Fibroblast of pulmonary artery (primary cell): ENCODE data around the gene SPDYE4.
"Not testable (repeated sequence)": the region's sequence is repeated elsewhere in the genome, so short reads cannot be mapped to it uniquely, and the experiment has no call there.

ENCODE experiments used
- DNase-seq: peaks from one replicate; pipeline ENCODE4 v3.0.0-alpha.2; 2010; ENCODE audit warnings: low read depth
- H3K4me3 ChIP-seq: replicated peaks from 2 replicates; pipeline ENCODE4 v1.5.1; 2011; ENCODE audit warnings: low read depth, mild to moderate bottlenecking, control low read depth, low read length, moderate library complexity
- CTCF ChIP-seq: IDR thresholded peaks from 2 replicates; pipeline ENCODE4 v1.5.1; 2011; ENCODE audit warnings: mild to moderate bottlenecking, control low read depth, low read length, inconsistent platforms; ENCODE audit errors: missing control alignments

Gene SPDYE4

GRCh38 chr17:8758137-8758596 lies at the start of gene SPDYE4:
SPDYE4 (minus strand) TSS chr17:8758546; CDS start chr17:8758382, 164 bp downstream.
- no peak within 1 kb of the TSS for H3K4me3 ChIP-seq
- no peak for DNase-seq
- TF ChIP-seq CTCF, result no peak

GRCh38 chr17:8806926-8807550 lies 48.7 kb upstream of the SPDYE4 start:
- no peak for TF ChIP-seq CTCF
- H3K4me3 ChIP-seq, result no peak overlapping the region
- DNase-seq, result no peak

- no peak overlapping the region for H3K4me3 ChIP-seq
- no peak for TF ChIP-seq CTCF
- no peak for DNase-seq
Measured at GRCh38 chr17:8806253-8806925, 48.0 kb upstream of the SPDYE4 start.

GRCh38 chr17:8805396-8805795 lies 47.0 kb upstream of the SPDYE4 start:
- DNase-seq, H3K4me3 ChIP-seq: not testable (repeated sequence)

GRCh38 chr17:8803531-8804420 lies 45.4 kb upstream of the SPDYE4 start:
- no peak for DNase-seq
- no peak for TF ChIP-seq CTCF

GRCh38 chr17:8801135-8801840 lies 42.9 kb upstream of the SPDYE4 start:
- TF ChIP-seq CTCF, result no peak
- no peak for DNase-seq
- H3K4me3 ChIP-seq, result no peak overlapping the region

More at GRCh38 chr17:8803531-8804420, 45.4 kb upstream of the SPDYE4 start:
- H3K4me3 ChIP-seq, result no peak overlapping the region
